GM12878 (cell line): ENCODE data around the gene OSGIN1. TPM values are rescaled to one million over a fixed set of nuclear protein-coding genes. Genes with fewer than 3 reads are reported as not detected.

ENCODE experiments used
- ATAC-seq: fragments of 200-7000 bp; cut with Tn5 transposase; 3 replicates; pipeline ENCODE4 v1.9.1; 2020; ENCODE audit warnings: mild to moderate bottlenecking, moderate library complexity
- BruUV-seq: library from RNA; stranded (reverse); fragments of 400-500 nt; replicated peaks from 2 replicates; lab custom pipeline; 2021; lab: Mats Ljungman, UMichigan
- CTCF ChIA-PET: fragments of 300-600 bp; sonication (Branson Sonifier 250); formaldehyde crosslinking; extraction: SDS; loops from one replicate; lab custom pipeline; 2021; ENCODE audit warnings: inconsistent platforms; lab: Yijun Ruan, JAX
- POLR2A ChIA-PET: fragments of 350-600 bp; formaldehyde crosslinking; extraction: SDS; loops from one replicate; lab custom pipeline; 2021; ENCODE audit warnings: inconsistent platforms; lab: Charles Lee
- RAD21 ChIA-PET: fragments of 300-600 bp; sonication (Branson Sonifier 250); formaldehyde crosslinking; loops from one replicate; lab custom pipeline; 2023; ENCODE audit warnings: antibody characterized with exemption; ENCODE audit not compliant: unreplicated experiment; lab: Charles Lee
- SMC1A ChIA-PET: fragments of 300-600 bp; sonication (Branson Sonifier 250); formaldehyde crosslinking; loops from one replicate; lab custom pipeline; 2023; ENCODE audit not compliant: unreplicated experiment, uncharacterized antibody; lab: Charles Lee
- DNase-seq: peaks from one replicate; pipeline ENCODE4 v3.0.0-alpha.2; 2011; ENCODE audit warnings: low read depth, low spot score
- FAIRE-seq: peaks from 3 replicates; lab custom pipeline; 2011; peaks lifted over from hg19 to GRCh38; lab: Jason Lieb, UNC
- H2AFZ ChIP-seq: 2 replicates; pipeline ENCODE4 v1.6.0; 2011; ENCODE audit warnings: low read depth, low read length, control low read depth; ENCODE audit not compliant: control insufficient read depth
- H3K27ac ChIP-seq: 2 replicates; pipeline ENCODE4 v1.5.1; 2011; ENCODE audit warnings: control low read depth; ENCODE audit not compliant: control insufficient read depth, insufficient read depth
- H3K27me3 ChIP-seq, 2 experiments: replicated peaks in 1 of 2; 2 replicates each; pipeline versions ENCODE4 v1.6.0 to v1.6.1; 2011; ENCODE audit warnings: low read length in 1 of 2; ENCODE audit not compliant: control insufficient read depth in 2 of 2, insufficient read depth in 2 of 2
- H3K36me3 ChIP-seq, 2 experiments: 2 replicates each; pipeline ENCODE4 v1.5.1; 2011; ENCODE audit warnings: low read length in 1 of 2; ENCODE audit not compliant: control insufficient read depth in 2 of 2, insufficient read depth in 2 of 2
- H3K4me1 ChIP-seq: 2 replicates; pipeline ENCODE4 v1.6.1; 2011; ENCODE audit warnings: mild to moderate bottlenecking, low read length, moderate library complexity, mixed read lengths; ENCODE audit not compliant: control insufficient read depth, insufficient read depth
- H3K4me2 ChIP-seq: 2 replicates; pipeline ENCODE4 v1.6.0; 2011; ENCODE audit warnings: control low read depth; ENCODE audit not compliant: control insufficient read depth, insufficient read depth
- H3K4me3 ChIP-seq: fragments of 200-600 bp; sonication (generic); 2 replicates; pipeline ENCODE4 v1.5.1; 2016
- H3K79me2 ChIP-seq: 2 replicates; pipeline ENCODE4 v1.6.0; 2011; ENCODE audit warnings: low read length; ENCODE audit not compliant: control insufficient read depth, insufficient read depth
- H3K9ac ChIP-seq: 2 replicates; pipeline ENCODE4 v1.8.0; 2011; ENCODE audit warnings: low read length, control low read depth, mixed read lengths; ENCODE audit not compliant: control insufficient read depth, insufficient read depth
- H3K9me3 ChIP-seq: replicated peaks from 3 replicates; pipeline ENCODE4 v1.5.1; 2011; ENCODE audit warnings: mild to moderate bottlenecking, low read length; ENCODE audit not compliant: control insufficient read depth, insufficient read depth
- H4K20me1 ChIP-seq: 2 replicates; pipeline ENCODE4 v1.6.0; 2011; ENCODE audit not compliant: control insufficient read depth, insufficient read depth
- BCL3 ChIP-seq: IDR thresholded peaks from 2 replicates; pipeline ENCODE4 v1.6.1; 2011; ENCODE audit warnings: borderline replicate concordance, low read depth, mild to moderate bottlenecking, moderate library complexity, low read length; ENCODE audit not compliant: insufficient read depth, poor library complexity, severe bottlenecking
- BCLAF1 ChIP-seq: fragments of 450-650 bp; IDR thresholded peaks from 2 replicates; pipeline ENCODE4 v1.6.1; 2017; ENCODE audit warnings: antibody characterized with exemption, mild to moderate bottlenecking, moderate library complexity
- WGBS: methylation state at CpG from one replicate; pipeline ENCODE4 v1.1.6; 2016; ENCODE audit warnings: low lambda C conversion rate; ENCODE audit not compliant: insufficient replicate concordance, insufficient coverage; ENCODE audit errors: missing lambda C conversion rate; 5-methylcytosine and 5-hydroxymethylcytosine counted together
- in situ Hi-C: fragments of 300-500 bp; cut with MboI; formaldehyde crosslinking; loops from 9 replicates; pipeline ENCODE4 v1.14.3; 2018; ENCODE audit warnings: mixed read lengths
- intact Hi-C: fragments of 100-400 bp; cut with micrococcal nuclease; formaldehyde crosslinking; loops from one replicate; pipeline ENCODE4 v1.14.2; 2022; ENCODE audit not compliant: unreplicated experiment
- polyA plus RNA-seq, 11 experiments: library from polyadenylated mRNA; depleted of rRNA in 4 of 11; unstranded in 6 of 11; stranded (reverse) in 5 of 11; fragments of >200 nt; fragmentation: Nextera tagmentation in 4 of 11; fragmentation: Illumina TruSeq in 1 of 11; extraction: Ambion mirVana in 4 of 11; extraction: Trizol in 1 of 11; gene quantifications; 1 replicate in 1 of 11; 2 replicates in 10 of 11; pipeline versions ENCODE4 v1.2.1 to v1.2.3, GENCODE V29; 2011 to 2016; ENCODE audit warnings: inconsistent platforms in 2 of 11, missing spikeins in 2 of 11, low read depth in 1 of 11
- total RNA-seq, 4 experiments: library from RNA; depleted of rRNA in 3 of 4; stranded (reverse); fragments of >200 nt in 3 of 4; fragmentation: Illumina TruSeq in 1 of 4; extraction: Trizol in 1 of 4; gene quantifications; 2 replicates each; pipeline versions ENCODE4 v1.2.1 to v1.2.3, GENCODE V29; 2013 to 2021

Gene OSGIN1
- total and polyA plus RNA-seq, 10 of the 15 experiments (the other 5 are each of a cell fraction or from before 2014, with no cell fraction given) = 0.06 to 0.18 (median 0.13) TPM; not detected in 5

DNA sequence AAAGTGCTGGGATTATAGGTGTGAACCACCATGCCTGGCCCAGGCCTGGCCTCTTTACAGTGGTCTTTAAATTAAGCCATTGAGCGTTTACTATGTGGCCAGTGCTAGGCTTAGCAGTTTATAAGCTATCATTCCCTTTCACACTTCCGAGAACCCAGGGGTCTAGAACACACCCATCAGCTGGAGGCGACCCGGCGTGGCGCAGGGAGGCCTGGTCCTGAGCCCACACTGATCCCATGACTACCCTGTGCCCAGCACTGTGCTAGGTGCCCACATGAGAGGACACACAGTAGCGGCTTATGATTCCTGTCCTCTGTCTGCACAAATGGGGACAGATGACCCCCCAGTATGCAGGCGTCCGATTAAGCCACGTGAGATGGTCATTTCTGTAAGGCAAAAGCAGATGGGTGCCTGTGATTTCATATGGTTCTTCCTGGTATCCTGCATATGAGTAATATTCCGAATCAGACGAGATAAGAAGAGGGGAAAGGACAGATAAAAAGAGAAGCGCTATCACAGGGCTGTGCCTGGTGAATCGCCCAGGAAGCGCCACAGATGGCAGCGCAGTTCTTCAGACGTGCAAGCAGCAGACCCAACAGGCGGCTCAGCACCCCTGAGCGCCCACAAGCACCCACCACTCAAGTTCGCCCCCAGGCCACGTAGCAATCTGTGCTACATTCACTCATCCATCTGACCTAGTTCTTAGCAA, 5.3 kb downstream of the OSGIN1 start:
- H3K27ac ChIP-seq = no peak overlapping the region
- no peak overlapping the region for H3K9ac ChIP-seq
- ATAC-seq (no peak), FAIRE-seq (no peak), DNase-seq (no peak)
- in situ Hi-C loops (loop anchor here (5.0 to 10.0 kb wide), 3 partner anchors 104 to 647 kb away; no protein-coding TSS in a partner anchor), intact Hi-C loops (loop anchor here (5.0 to 10.0 kb wide), 3 partner anchors 229 to 547 kb away; partner anchors contain the start of genes MEAK7 and TAF1C)
- peaks cover 3% of the 10 kb centered on the region; the same call in 1 of the 2 replicates for H3K4me1 ChIP-seq
- no peak overlapping the region for H3K4me2 ChIP-seq
- 50% methylated on average over 21 of the region's 21 CpGs for WGBS
- BruUV-seq = no TSS peak
- no peak overlapping the region for H3K4me3 ChIP-seq
- H4K20me1 ChIP-seq = no peaks in the 10 kb centered on the region
- H3K27me3 ChIP-seq = no peaks in the 10 kb centered on the region
- ChIA-PET RAD21 (interaction anchor here (0.6 to 2.0 kb wide), 3 partner anchors 108 to 952 kb away, joined by 3 to 4 read pairs (median 3); no protein-coding TSS in a partner anchor), POLR2A (interaction anchor here (0.6 kb wide), 1 partner anchor 548 kb away, joined by 3 read pairs; no protein-coding TSS in a partner anchor), SMC1A (no interaction called here), CTCF (interaction anchor here (0.7 to 1.7 kb wide), 4 partner anchors 96 to 229 kb away, joined by 4 to 13 read pairs (median 4); partner anchors contain the start of gene TAF1C)
- peak; percentile 23 for TF ChIP-seq BCL3
- no peak for TF ChIP-seq BCLAF1
- no peaks in the 10 kb centered on the region for H3K79me2 ChIP-seq
- H3K9me3 ChIP-seq = no peaks in the 10 kb centered on the region
- H2AFZ ChIP-seq = no peak overlapping the region
- H3K36me3 ChIP-seq = no peaks in the 10 kb centered on the region
